DOHH2 (cell line): ENCODE measurements around the gene MYO10.
"Not testable (repeated sequence)": the region's sequence is repeated elsewhere in the genome, so short reads cannot be mapped to it uniquely, and the experiment has no call there.

Experiments used
- H3F3A ChIP-seq: fragments of 200-600 bp; sonication (generic), shearing (Covaris generic); 2 replicates; pipeline ENCODE4 v1.6.0; 2016; ENCODE audit warnings: antibody characterized with exemption, mild to moderate bottlenecking; ENCODE audit not compliant: control insufficient read depth, insufficient read depth
- H3K27ac ChIP-seq: fragments of 200-600 bp; sonication (generic); 2 replicates; pipeline ENCODE4 v1.5.1; 2014; ENCODE audit warnings: low read depth, mild to moderate bottlenecking, low read length, moderate library complexity
- H3K27me3 ChIP-seq: fragments of 200-600 bp; sonication (generic); 2 replicates; pipeline ENCODE4 v1.6.1; 2014; ENCODE audit warnings: mild to moderate bottlenecking, low read length, mixed read lengths; ENCODE audit not compliant: control insufficient read depth
- H3K36me3 ChIP-seq: fragments of 200-600 bp; sonication (generic); 2 replicates; pipeline ENCODE4 v1.6.1; 2014; ENCODE audit warnings: mild to moderate bottlenecking, low read length, moderate library complexity, mixed read lengths; ENCODE audit not compliant: control insufficient read depth
- H3K4me1 ChIP-seq: fragments of 200-600 bp; sonication (generic); 2 replicates; pipeline ENCODE4 v1.6.1; 2014; ENCODE audit warnings: mild to moderate bottlenecking, low read length, mixed read lengths; ENCODE audit not compliant: control insufficient read depth
- H3K4me2 ChIP-seq: fragments of 200-600 bp; sonication (generic); 2 replicates; pipeline ENCODE4 v1.6.0; 2014; ENCODE audit warnings: mild to moderate bottlenecking, low read length, moderate library complexity
- H3K4me3 ChIP-seq: fragments of 200-600 bp; sonication (generic); 2 replicates; pipeline ENCODE4 v1.5.1; 2014; ENCODE audit warnings: mild to moderate bottlenecking, low read length, mixed read lengths
- H3K79me2 ChIP-seq: fragments of 200-600 bp; sonication (generic); 2 replicates; pipeline ENCODE4 v1.6.1; 2014; ENCODE audit warnings: mild to moderate bottlenecking, low read length, mixed read lengths; ENCODE audit not compliant: control insufficient read depth
- H3K9me2 ChIP-seq: fragments of 200-600 bp; sonication (generic); replicated peaks from 2 replicates; pipeline ENCODE4 v1.6.1; 2014; ENCODE audit warnings: mild to moderate bottlenecking, low read length, mixed read lengths; ENCODE audit not compliant: control insufficient read depth
- H3K9me3 ChIP-seq: fragments of 200-600 bp; sonication (generic); 2 replicates; pipeline ENCODE4 v1.6.1; 2014; ENCODE audit warnings: antibody characterized with exemption, low read length, mixed read lengths; ENCODE audit not compliant: control insufficient read depth, insufficient read depth
- H4K20me1 ChIP-seq: fragments of 200-600 bp; sonication (generic); 2 replicates; pipeline ENCODE4 v1.6.0; 2014; ENCODE audit warnings: low read depth, mild to moderate bottlenecking, antibody characterized with exemption, low read length, moderate library complexity; ENCODE audit not compliant: control insufficient read depth, insufficient read depth
- EZH2phosphoT487 ChIP-seq: fragments of 200-600 bp; sonication (generic); IDR thresholded peaks from 2 replicates; pipeline ENCODE4 v1.6.1; 2017; ENCODE audit warnings: borderline replicate concordance, mild to moderate bottlenecking, antibody characterized with exemption, low read length, moderate library complexity, mixed read lengths
- TF ChIP-seq, protein P1 (sequence below): fragments of 200-600 bp; sonication (generic); IDR thresholded peaks from one replicate; pipeline ENCODE4 v1.5.1; 2014; ENCODE audit warnings: antibody characterized with exemption, mild to moderate bottlenecking, low read depth, low read length; ENCODE audit not compliant: poor library complexity, severe bottlenecking

MYO10 gene

DNA sequence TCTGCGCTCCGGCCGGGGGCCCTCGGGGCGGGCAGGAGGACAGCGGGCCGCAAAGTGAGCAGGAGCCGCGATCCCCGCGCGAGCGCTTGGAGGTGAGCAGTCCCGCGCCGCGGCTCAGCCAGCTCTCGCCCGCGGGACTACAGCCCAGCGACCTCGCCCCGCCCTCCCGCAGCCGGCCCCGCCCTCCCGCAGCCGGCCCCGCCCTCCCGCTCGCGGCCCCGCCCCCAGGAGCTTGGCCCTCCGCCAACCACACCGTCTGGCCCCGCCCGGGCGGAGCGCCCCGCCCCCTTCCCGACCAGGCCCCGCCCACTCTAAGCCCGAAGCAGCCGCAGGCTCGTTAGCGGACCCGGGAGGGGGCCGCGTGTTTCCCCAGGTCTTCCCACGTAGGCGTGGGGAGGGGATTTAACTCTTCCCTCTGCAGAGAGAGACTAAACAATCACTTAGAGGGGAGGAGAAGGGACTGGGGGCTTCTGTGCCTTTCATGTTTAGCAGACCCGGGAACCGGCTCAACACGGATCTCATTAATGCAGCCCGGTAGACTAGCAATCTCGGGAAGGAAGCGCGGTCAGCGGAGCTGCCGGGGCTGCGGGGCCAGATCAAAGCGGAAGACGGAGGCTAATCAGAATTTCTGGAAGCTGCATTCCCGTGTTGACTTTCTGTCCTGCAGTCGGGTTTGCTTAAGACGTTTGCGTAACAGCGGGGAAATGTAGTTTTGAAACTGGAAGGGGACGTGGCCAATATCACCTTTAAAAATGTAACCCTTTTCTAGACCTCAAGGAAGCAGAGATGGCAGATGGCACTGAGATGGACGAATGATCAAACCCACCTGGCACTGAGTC lies at the start of gene MYO10:
MYO10 (minus strand) TSS at position 139 of the 839 bp plus-strand sequence. CDS start 480 bp downstream, outside the sequence.
- Histone ChIP-seq H3K9me2 (no peaks in the 10 kb centered on the region), H3K79me2 (no peaks in the 10 kb centered on the region), H3K27ac (no peak within 1 kb of the TSS), H3K9me3 (no peaks in the 10 kb centered on the region), H3K4me2 (no peak within 1 kb of the TSS), H3K27me3 (peaks cover 14% of the 10 kb centered on the region), H3K4me3 (no peak within 1 kb of the TSS), H3F3A (no peaks in the 10 kb centered on the region), H3K36me3 (no peaks in the 10 kb centered on the region), H4K20me1 (no peaks in the 10 kb centered on the region), H3K4me1 (no peaks in the 10 kb centered on the region)
- TF ChIP-seq, protein P1, sequence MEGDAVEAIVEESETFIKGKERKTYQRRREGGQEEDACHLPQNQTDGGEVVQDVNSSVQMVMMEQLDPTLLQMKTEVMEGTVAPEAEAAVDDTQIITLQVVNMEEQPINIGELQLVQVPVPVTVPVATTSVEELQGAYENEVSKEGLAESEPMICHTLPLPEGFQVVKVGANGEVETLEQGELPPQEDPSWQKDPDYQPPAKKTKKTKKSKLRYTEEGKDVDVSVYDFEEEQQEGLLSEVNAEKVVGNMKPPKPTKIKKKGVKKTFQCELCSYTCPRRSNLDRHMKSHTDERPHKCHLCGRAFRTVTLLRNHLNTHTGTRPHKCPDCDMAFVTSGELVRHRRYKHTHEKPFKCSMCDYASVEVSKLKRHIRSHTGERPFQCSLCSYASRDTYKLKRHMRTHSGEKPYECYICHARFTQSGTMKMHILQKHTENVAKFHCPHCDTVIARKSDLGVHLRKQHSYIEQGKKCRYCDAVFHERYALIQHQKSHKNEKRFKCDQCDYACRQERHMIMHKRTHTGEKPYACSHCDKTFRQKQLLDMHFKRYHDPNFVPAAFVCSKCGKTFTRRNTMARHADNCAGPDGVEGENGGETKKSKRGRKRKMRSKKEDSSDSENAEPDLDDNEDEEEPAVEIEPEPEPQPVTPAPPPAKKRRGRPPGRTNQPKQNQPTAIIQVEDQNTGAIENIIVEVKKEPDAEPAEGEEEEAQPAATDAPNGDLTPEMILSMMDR = no peak
- no peak for TF ChIP-seq EZH2phosphoT487

DNA sequence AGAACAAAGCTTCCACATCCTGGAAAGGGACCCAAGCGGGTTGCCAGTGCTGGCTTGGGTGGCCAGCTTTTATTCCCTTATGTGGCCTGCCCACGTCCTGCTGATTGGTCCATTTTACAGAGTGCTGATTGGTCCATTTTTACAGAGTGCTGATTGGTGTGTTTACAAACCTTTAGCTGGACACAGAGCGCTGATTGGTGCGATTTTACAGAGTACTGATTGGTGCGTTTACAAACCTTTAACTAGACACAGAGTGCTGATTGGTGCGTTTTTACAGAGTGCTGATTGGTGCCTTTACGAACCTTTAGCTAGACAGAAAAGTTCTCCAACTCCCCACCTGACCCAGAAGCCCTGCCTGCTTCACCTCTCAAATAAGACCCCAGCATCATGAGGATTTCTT lies 49.2 kb upstream of the MYO10 start:
- not testable (repeated sequence) for H3K36me3 ChIP-seq, H4K20me1 ChIP-seq, H3F3A ChIP-seq, H3K4me2 ChIP-seq, H3K4me3 ChIP-seq, H3K79me2 ChIP-seq, H3K9me2 ChIP-seq, H3K9me3 ChIP-seq, H3K27me3 ChIP-seq, H3K27ac ChIP-seq, H3K4me1 ChIP-seq

DNA sequence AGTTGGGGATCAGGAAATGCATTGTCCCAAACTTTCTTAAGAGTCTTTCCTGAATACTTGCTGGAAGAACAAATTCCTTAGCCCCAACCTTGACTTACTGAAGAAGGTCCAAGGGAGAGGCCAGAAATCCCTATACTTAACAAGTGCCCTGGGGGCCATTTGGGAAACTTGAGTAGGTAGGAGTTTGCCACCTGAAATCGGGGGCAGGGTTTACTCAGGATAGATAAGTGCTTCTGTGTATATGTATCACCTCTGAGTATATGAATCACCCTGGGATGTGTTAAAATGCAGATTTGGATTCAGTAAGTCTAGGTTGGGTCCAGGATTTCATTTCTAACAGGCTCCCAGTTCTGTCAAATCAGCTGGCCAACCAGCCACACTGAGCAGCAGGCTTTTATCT lies 47.9 kb upstream of the MYO10 start:
- Histone ChIP-seq H4K20me1 (no peaks in the 10 kb centered on the region), H3K27ac (no peak overlapping the region), H3K4me3 (no peak overlapping the region), H3F3A (no peaks in the 10 kb centered on the region), H3K27me3 (no peaks in the 10 kb centered on the region), H3K9me3 (no peaks in the 10 kb centered on the region), H3K9me2 (no peaks in the 10 kb centered on the region), H3K4me1 (no peaks in the 10 kb centered on the region), H3K36me3 (no peaks in the 10 kb centered on the region), H3K4me2 (no peak overlapping the region), H3K79me2 (no peaks in the 10 kb centered on the region)
- TF ChIP-seq, protein P1 = no peak
- no peak for TF ChIP-seq EZH2phosphoT487

DNA sequence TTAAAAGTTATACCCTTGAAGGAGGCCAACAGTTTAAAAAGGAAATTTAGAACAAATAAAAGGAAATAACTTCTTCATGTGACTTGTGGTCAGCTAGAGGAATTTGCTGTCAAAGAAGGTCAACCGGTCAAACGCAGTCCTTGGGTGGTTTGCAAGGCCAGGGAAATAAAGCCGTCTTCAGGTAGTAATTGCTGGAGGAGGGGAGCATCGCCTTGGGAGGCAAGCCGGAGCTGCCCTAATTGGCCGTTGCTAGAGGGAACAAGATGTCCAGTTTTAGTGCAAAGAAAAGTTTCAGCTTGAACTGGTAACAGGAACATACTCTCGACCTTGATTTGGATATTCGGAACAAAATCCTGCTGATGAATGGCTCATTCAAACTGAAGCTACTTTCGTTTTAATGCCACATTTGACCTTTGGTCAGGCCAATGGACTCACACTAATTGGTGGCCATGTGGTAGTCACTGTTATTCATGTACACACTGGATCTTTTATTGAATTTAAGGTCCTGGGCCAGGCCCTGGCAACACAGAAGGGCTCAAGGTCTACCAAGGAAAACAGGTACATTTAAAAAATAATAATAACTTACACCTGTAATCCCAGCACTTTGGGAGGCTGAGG lies 47.0 kb upstream of the MYO10 start:
- H3K79me2 ChIP-seq = no peaks in the 10 kb centered on the region
- TF ChIP-seq, protein P1 = no peak
- no peak for TF ChIP-seq EZH2phosphoT487
- H3K4me2 ChIP-seq = no peak overlapping the region
- no peaks in the 10 kb centered on the region for H3F3A ChIP-seq
- H3K9me3 ChIP-seq = no peaks in the 10 kb centered on the region
- no peaks in the 10 kb centered on the region for H3K36me3 ChIP-seq
- H3K4me3 ChIP-seq = no peak overlapping the region
- H3K4me1 ChIP-seq = no peaks in the 10 kb centered on the region
- no peak overlapping the region for H3K27ac ChIP-seq
- H3K9me2 ChIP-seq = no peaks in the 10 kb centered on the region
- H3K27me3 ChIP-seq = no peaks in the 10 kb centered on the region
- no peaks in the 10 kb centered on the region for H4K20me1 ChIP-seq
